ENCODE data around the gene TMEM89.
A peak's percentile ranks its signal among the peaks of the same experiment; 100 is the strongest.

The TMEM89 gene

DNA sequence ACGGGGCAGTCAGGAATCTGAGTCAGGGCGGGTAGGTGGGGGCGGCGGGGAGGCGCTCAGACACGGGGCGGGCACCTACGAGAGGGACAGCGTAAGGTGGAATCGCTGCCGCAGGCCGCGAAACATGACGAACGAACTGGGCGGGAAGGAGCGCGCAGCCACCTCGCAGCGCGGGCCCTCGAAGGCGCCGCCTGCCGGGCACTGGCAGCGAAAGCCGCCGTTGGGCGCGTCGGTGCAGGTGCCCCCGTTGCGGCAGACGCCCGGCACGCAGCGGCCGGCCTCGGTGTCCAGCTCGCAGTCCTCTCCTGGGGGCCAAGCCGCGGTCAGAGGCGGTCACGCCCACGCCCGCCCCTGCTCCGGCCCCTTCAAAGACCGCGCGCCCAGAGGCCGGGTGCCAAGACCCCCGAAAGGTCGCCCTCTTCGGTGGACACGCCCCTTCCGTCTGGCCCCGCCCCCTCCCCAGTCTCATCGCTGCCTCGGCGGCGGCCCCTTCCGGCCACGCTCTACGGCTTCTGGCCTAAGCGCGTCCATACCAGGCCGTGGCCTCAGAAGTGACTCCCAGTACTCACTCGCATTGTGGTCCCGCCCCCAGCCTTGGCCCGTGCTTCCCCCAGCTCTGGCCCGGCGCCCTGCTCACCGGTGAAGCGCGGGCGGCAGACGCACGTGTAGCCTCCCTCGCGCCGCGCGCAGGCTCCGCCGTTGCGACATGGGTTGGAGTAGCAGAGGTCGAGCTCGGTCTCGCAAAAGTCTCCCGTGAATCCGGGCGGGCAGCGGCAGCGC lies 34.7 kb upstream of the TMEM89 start:
- peaks cover 13% of the 10 kb centered on the region for H3K4me1 ChIP-seq (ENCODE audit: control insufficient read depth, insufficient read depth, low read length, poor library complexity, severe bottlenecking)
- H3K36me3 ChIP-seq (ENCODE audit: control insufficient read depth, insufficient read depth, low read length), result no peaks in the 10 kb centered on the region
- H3K27ac ChIP-seq (ENCODE audit: insufficient read depth, low read length, poor library complexity, severe bottlenecking), result peak overlapping the region; percentile 58
- H3K4me3 ChIP-seq (ENCODE audit: insufficient read depth, low read depth, low read length, poor library complexity, severe bottlenecking), result peak overlapping the region; percentile 56
- peak; percentile 73 to 76 (median 74) for DNase-seq
- H3K9me3 ChIP-seq (ENCODE audit: control insufficient read depth, low read length), result no peaks in the 10 kb centered on the region
- H3K27me3 ChIP-seq (replicated peaks; ENCODE audit: control insufficient read depth, insufficient read depth, low read length, poor library complexity, severe bottlenecking), result no peaks in the 10 kb centered on the region

DNA sequence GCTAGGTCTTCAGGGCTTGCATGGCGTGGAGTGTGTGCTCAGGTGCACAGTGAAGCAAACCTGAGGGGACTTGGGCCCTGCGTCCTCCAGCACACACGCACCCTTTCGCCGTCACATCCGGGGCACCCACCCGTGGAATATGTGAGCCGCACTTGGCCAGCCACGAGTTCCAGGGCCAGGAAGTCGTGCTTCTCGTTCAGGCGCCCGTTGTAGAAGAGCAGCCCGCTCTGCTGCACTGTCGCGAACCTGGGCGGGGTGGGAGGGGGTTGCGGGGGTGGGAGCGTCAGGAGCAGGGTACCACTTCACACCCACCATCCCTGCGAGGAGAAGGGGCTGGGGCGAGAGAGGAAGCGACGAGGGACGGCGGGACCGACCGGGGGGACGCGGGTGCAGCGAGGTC lies 34.0 kb upstream of the TMEM89 start:
- Histone ChIP-seq H3K27ac (ENCODE audit: insufficient read depth, low read length, poor library complexity, severe bottlenecking) (peak overlapping the region; percentile 58), H3K27me3 (replicated peaks; ENCODE audit: control insufficient read depth, insufficient read depth, low read length, poor library complexity, severe bottlenecking) (no peaks in the 10 kb centered on the region), H3K4me1 (ENCODE audit: control insufficient read depth, insufficient read depth, low read length, poor library complexity, severe bottlenecking) (peaks cover 12% of the 10 kb centered on the region), H3K9me3 (ENCODE audit: control insufficient read depth, low read length) (no peaks in the 10 kb centered on the region), H3K4me3 (ENCODE audit: insufficient read depth, low read depth, low read length, poor library complexity, severe bottlenecking) (peak overlapping the region; percentile 56), H3K36me3 (ENCODE audit: control insufficient read depth, insufficient read depth, low read length) (no peaks in the 10 kb centered on the region)
- DNase-seq, result peak in 2 of 3 donors; percentile 27 to 36

DNA sequence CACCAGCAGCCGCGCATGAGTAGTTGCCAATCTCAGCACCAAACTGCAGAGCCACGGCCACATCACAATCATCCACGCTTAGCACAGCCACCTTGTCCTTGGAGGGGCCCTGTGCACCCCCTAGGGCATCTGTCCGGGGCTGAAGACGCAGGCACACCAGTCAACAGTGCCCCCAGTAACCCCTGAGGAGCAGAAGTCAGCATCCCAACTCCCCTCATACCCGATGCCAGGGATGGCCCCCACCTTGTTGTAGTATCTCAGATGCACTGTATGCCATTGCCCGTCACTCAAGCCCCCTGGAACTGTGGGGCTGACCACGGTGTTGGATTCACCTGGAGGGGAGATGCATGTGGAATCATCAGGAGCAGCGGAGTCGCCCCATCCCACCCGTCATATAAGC lies 33.5 kb upstream of the TMEM89 start:
- Histone ChIP-seq H3K4me3 (ENCODE audit: insufficient read depth, low read depth, low read length, poor library complexity, severe bottlenecking) (no peak overlapping the region), H3K27ac (ENCODE audit: insufficient read depth, low read length, poor library complexity, severe bottlenecking) (peak overlapping the region; percentile 58), H3K27me3 (replicated peaks; ENCODE audit: control insufficient read depth, insufficient read depth, low read length, poor library complexity, severe bottlenecking) (no peaks in the 10 kb centered on the region), H3K9me3 (ENCODE audit: control insufficient read depth, low read length) (no peaks in the 10 kb centered on the region), H3K4me1 (ENCODE audit: control insufficient read depth, insufficient read depth, low read length, poor library complexity, severe bottlenecking) (peaks cover 12% of the 10 kb centered on the region), H3K36me3 (ENCODE audit: control insufficient read depth, insufficient read depth, low read length) (no peaks in the 10 kb centered on the region)
- DNase-seq, result no peak

DNA sequence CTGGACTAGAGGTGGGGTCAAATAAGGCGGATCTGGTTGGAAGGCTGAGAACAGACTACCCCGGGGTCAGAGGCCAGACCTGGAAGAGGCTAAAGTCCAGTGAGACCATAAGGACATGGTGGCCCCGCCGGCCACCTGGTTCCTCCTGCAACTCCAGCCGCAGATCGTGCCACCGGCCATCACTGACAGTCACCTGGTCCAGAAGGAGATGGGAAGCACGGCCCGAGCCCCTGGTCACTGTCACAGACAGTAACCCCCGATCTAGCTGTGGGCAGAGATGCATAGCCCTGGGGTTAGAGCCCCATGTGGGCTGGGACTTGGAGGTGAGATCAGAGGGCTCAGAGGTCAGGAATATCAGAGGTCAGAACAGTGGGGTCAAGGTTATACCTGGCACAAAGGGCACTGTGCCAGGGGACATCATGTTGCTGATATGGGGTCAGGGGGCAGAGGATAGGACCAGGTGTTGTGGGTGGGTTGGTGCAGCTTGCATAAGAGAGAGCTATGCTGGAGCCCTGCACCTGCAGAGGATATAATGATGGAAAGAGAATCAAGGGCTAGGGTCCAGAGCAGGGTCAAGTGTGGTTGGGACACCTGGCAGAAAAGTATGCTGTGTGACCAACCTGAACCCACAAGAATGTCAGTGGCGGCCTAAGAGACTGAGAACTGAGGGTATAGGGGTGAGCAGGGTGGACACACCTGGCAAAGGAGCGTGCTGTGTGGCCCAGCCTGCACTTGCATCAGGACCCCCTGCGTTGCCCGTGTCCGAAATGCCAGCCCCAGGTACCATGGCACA lies 31.6 kb upstream of the TMEM89 start:
- peaks cover 12% of the 10 kb centered on the region for H3K4me1 ChIP-seq (ENCODE audit: control insufficient read depth, insufficient read depth, low read length, poor library complexity, severe bottlenecking)
- no peak overlapping the region for H3K4me3 ChIP-seq (ENCODE audit: insufficient read depth, low read depth, low read length, poor library complexity, severe bottlenecking)
- no peaks in the 10 kb centered on the region for H3K36me3 ChIP-seq (ENCODE audit: control insufficient read depth, insufficient read depth, low read length)
- no peak overlapping the region for H3K27ac ChIP-seq (ENCODE audit: insufficient read depth, low read length, poor library complexity, severe bottlenecking)
- H3K9me3 ChIP-seq (ENCODE audit: control insufficient read depth, low read length), result no peaks in the 10 kb centered on the region
- DNase-seq, result no peak
- no peaks in the 10 kb centered on the region for H3K27me3 ChIP-seq (replicated peaks; ENCODE audit: control insufficient read depth, insufficient read depth, low read length, poor library complexity, severe bottlenecking)

DNA sequence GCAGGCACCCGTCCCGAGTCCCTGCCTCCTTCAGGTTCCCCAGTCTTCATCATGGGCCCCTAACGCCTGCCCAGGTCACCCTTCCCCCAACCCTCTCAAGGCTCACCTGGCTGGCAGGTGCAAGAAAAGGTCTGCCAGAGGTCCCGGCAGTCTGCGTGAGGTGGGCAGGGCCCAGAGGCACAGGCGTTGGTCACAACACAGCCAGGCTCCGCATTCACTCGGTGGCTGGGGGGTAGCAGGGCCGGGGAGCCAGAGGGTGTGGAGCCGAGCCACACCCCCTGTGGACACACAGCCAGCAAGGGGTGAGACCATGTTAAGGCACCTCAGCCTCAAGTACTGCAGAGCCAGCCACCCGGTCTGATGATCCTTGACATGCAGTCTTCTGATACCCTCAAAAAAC lies 30.2 kb upstream of the TMEM89 start:
- Histone ChIP-seq H3K9me3 (ENCODE audit: control insufficient read depth, low read length) (no peaks in the 10 kb centered on the region), H3K4me1 (ENCODE audit: control insufficient read depth, insufficient read depth, low read length, poor library complexity, severe bottlenecking) (peaks cover 9% of the 10 kb centered on the region), H3K36me3 (ENCODE audit: control insufficient read depth, insufficient read depth, low read length) (no peaks in the 10 kb centered on the region), H3K27ac (ENCODE audit: insufficient read depth, low read length, poor library complexity, severe bottlenecking) (no peak overlapping the region), H3K27me3 (replicated peaks; ENCODE audit: control insufficient read depth, insufficient read depth, low read length, poor library complexity, severe bottlenecking) (no peaks in the 10 kb centered on the region), H3K4me3 (ENCODE audit: insufficient read depth, low read depth, low read length, poor library complexity, severe bottlenecking) (no peak overlapping the region)
- no peak for DNase-seq

DNA sequence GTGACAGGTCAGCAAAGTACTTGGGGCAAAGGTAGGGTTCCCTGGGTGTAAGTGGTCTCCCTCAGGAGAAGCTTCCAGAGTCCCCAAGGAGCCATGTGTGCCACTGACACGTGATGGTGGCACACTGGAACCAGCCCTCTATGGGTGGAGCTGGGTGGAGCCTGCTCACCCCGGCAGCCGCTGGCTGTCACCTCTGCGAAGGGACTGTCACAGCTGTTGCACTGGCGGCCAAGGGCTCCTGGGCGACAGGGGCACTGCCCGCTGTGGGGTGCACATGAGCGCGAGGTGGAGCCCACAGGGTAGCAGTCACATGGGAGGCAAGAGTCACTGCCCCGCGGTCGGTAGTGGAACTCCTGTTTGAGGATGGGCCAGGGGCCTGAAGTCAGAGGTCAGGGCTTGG lies 29.2 kb upstream of the TMEM89 start:
- Histone ChIP-seq H3K4me1 (ENCODE audit: control insufficient read depth, insufficient read depth, low read length, poor library complexity, severe bottlenecking) (peaks cover 5% of the 10 kb centered on the region), H3K4me3 (ENCODE audit: insufficient read depth, low read depth, low read length, poor library complexity, severe bottlenecking) (no peak overlapping the region), H3K9me3 (ENCODE audit: control insufficient read depth, low read length) (no peaks in the 10 kb centered on the region), H3K27me3 (replicated peaks; ENCODE audit: control insufficient read depth, insufficient read depth, low read length, poor library complexity, severe bottlenecking) (no peaks in the 10 kb centered on the region), H3K27ac (ENCODE audit: insufficient read depth, low read length, poor library complexity, severe bottlenecking) (no peak overlapping the region), H3K36me3 (ENCODE audit: control insufficient read depth, insufficient read depth, low read length) (no peaks in the 10 kb centered on the region)
- DNase-seq, result no peak

DNA sequence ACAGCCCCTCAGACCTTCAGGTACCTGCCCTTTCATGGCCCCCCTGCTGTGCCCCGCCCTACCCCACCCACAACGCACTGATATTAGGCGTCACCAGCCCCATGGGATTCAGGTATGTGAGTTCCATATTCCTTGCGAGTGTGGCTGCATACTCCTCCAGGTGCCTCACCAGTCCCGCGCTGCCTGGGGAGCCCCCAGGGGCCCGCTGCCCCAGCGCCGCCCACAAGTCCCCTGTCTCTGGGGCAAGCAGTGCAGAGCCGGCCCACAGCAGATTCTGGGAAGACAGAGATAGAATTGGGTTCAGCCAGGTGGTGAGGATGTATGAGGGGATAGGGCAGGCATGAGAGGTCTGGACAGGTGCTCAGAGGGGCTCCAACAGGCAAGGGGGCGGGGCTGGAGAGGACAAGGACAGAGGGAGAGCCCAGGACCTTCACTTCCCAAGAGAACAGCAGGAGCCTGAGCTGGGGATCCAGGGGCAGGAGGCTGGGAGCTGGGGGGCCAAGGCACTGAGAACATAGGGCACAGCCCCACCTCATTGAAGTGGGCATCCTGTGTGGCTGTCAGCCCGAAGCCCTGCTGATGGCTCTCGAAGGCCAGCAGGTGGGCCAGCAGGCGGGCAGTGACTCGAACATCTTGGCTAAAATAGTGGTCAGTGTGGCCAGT lies 26.8 kb upstream of the TMEM89 start:
- Histone ChIP-seq H3K4me1 (ENCODE audit: control insufficient read depth, insufficient read depth, low read length, poor library complexity, severe bottlenecking) (no peaks in the 10 kb centered on the region), H3K4me3 (ENCODE audit: insufficient read depth, low read depth, low read length, poor library complexity, severe bottlenecking) (no peak overlapping the region), H3K27me3 (replicated peaks; ENCODE audit: control insufficient read depth, insufficient read depth, low read length, poor library complexity, severe bottlenecking) (no peaks in the 10 kb centered on the region), H3K9me3 (ENCODE audit: control insufficient read depth, low read length) (no peaks in the 10 kb centered on the region), H3K36me3 (ENCODE audit: control insufficient read depth, insufficient read depth, low read length) (no peaks in the 10 kb centered on the region), H3K27ac (ENCODE audit: insufficient read depth, low read length, poor library complexity, severe bottlenecking) (no peak overlapping the region)
- no peak for DNase-seq

DNA sequence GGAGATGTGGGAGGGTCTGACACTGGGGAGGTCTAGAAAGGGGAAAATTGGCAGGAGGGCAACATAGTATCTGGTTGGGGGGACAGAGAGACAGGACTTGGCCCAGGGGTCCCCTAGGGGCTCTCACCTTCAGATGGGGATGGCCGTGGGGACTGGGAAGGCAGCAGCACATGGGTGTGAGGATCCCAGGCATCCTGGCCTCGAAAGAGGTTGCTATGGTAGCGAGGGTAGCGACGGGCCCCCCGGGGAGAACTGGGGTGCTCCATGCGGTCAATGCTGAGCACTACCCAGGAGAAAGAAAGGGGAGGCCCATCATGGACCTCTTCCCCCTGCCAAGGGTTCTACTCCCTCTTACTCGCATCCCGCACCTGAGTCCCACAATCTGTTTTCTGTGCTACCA lies 26.1 kb upstream of the TMEM89 start:
- no peaks in the 10 kb centered on the region for H3K9me3 ChIP-seq (ENCODE audit: control insufficient read depth, low read length)
- H3K27ac ChIP-seq (ENCODE audit: insufficient read depth, low read length, poor library complexity, severe bottlenecking), result no peak overlapping the region
- H3K4me1 ChIP-seq (ENCODE audit: control insufficient read depth, insufficient read depth, low read length, poor library complexity, severe bottlenecking), result no peaks in the 10 kb centered on the region
- no peaks in the 10 kb centered on the region for H3K27me3 ChIP-seq (replicated peaks; ENCODE audit: control insufficient read depth, insufficient read depth, low read length, poor library complexity, severe bottlenecking)
- no peaks in the 10 kb centered on the region for H3K36me3 ChIP-seq (ENCODE audit: control insufficient read depth, insufficient read depth, low read length)
- H3K4me3 ChIP-seq (ENCODE audit: insufficient read depth, low read depth, low read length, poor library complexity, severe bottlenecking), result no peak overlapping the region
- no peak for DNase-seq

DNA sequence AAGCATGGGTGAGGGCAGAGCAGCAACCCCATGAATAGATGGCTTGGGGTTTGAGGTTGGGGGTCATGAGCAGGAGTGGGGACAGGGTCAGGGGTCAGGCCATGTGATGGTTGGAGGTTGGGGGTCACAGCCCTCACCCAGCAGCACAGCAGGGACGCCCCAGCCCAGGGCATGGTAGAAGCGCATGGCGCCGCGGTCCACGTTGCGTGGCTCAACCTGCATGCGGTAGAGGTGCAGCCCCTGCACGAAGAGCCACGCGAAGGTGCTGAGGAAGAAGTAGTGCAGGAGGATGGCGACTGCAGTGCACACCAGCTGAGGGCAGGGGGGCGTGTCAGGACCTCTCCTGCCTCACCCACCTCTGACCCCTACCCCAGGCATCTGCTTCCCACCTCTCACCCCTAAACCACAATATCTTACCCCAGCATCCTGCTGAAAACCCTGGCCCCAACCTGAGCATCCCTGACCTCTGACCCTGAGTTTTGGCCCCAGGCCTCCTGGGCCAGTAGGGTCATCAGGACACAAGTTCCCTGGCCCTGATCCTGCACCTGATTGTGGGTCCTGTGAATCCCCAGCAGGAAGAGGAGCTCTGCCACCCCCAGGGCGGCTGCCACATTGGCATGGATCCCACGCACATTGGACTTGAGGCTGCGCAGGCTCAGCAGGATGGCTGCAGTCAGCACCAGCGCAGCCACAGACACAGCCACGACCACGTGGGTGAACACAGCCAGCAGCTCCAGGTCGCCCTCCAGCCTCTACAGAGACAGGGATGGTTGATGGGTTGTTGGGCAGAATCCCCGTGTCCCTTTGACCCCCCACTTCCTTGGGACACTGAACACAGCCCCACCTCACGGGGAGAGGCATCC lies 23.6 kb upstream of the TMEM89 start:
- no peak for DNase-seq
- Histone ChIP-seq H3K36me3 (ENCODE audit: control insufficient read depth, insufficient read depth, low read length) (no peaks in the 10 kb centered on the region), H3K27ac (ENCODE audit: insufficient read depth, low read length, poor library complexity, severe bottlenecking) (no peak overlapping the region), H3K4me3 (ENCODE audit: insufficient read depth, low read depth, low read length, poor library complexity, severe bottlenecking) (no peak overlapping the region), H3K4me1 (ENCODE audit: control insufficient read depth, insufficient read depth, low read length, poor library complexity, severe bottlenecking) (no peaks in the 10 kb centered on the region), H3K9me3 (ENCODE audit: control insufficient read depth, low read length) (no peaks in the 10 kb centered on the region), H3K27me3 (replicated peaks; ENCODE audit: control insufficient read depth, insufficient read depth, low read length, poor library complexity, severe bottlenecking) (no peaks in the 10 kb centered on the region)

Measured in effector memory CD4-positive, alpha-beta T cell (primary cell).